HG03521 (cell line): ENCODE results near the gene INSIG2.

Experiments used
- ATAC-seq: cut with Tn5 transposase; IDR thresholded peaks from one replicate; pipeline ENCODE4 v1.9.1; 2021; ENCODE audit warnings: mild to moderate bottlenecking, moderate library complexity; ENCODE audit not compliant: unreplicated experiment

INSIG2 gene

GRCh38 chr2:118124288-118124891 is 36.1 kb downstream of the INSIG2 start:
- no peak for ATAC-seq

- no peak for ATAC-seq
Measured at GRCh38 chr2:118127250-118127649, 39.0 kb downstream of the INSIG2 start.

- ATAC-seq, result no peak
Measured at GRCh38 chr2:118128826-118129225, 40.6 kb downstream of the INSIG2 start.

DNA sequence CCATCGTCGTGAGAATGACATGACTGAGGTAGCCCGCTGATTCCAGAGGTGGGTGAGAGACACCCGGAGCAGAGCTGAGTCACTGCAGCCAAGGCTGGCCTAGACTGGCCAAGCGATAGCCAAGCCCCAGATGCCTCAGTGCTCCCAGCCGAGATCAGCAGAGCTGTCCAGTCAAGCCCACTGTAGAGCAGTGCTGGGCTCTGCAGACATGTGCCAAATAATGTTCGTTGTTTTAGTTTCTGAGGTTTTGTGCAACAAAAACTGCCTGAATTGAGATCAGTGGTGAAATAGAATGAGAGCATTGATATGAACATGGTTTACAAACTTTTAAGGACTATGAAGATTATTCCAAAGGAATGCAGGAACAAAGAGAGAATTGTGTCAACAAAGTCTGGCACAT is 42.1 kb downstream of the INSIG2 start:
- ATAC-seq, result no peak

GRCh38 chr2:118131771-118132170 is 43.5 kb downstream of the INSIG2 start:
- ATAC-seq, result no peak

GRCh38 chr2:118133916-118134315 is 45.6 kb downstream of the INSIG2 start:
- ATAC-seq, result no peak

DNA sequence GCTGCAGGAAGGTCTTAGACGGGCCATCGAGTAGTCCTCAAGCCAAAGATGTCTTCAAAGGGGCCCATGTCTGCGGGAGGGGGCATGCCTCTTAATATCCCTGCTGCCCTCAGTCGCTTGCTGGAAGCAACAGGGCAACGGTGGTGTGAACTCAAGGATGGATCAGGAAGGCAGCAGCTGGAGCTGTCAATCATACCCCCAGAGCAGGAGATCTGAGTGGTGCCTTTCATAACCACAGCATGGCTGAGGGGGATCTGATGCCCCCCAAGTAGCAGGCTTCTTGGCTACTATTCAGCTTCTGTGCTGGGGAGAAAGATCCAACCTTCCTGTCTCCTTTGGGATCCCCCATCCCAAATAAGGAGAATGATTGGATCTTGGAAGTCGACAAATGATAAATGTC is 46.4 kb downstream of the INSIG2 start:
- no peak for ATAC-seq

GRCh38 chr2:118145207-118145606 is 56.9 kb downstream of the INSIG2 start:
- no peak for ATAC-seq

DNA sequence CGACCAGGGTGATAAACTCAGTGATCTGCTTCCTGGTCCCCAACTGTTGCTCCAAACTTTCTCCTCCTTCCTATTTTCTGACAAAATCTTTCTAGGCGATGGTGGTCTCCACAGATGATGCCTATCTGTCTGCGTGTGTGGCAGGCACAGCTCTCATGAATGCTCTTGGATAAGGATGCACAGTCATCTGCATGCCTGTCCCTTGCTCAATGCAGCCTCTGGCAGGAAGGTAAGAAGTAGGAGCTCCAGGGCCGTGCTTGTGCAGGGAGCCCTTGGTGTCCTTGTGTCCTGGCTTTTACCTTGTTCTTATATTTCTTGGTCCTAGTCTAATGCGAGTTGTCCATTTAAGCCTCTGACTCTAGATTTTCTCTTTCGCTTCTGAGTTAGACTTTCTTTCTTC is 57.5 kb downstream of the INSIG2 start:
- ATAC-seq, result no peak

DNA sequence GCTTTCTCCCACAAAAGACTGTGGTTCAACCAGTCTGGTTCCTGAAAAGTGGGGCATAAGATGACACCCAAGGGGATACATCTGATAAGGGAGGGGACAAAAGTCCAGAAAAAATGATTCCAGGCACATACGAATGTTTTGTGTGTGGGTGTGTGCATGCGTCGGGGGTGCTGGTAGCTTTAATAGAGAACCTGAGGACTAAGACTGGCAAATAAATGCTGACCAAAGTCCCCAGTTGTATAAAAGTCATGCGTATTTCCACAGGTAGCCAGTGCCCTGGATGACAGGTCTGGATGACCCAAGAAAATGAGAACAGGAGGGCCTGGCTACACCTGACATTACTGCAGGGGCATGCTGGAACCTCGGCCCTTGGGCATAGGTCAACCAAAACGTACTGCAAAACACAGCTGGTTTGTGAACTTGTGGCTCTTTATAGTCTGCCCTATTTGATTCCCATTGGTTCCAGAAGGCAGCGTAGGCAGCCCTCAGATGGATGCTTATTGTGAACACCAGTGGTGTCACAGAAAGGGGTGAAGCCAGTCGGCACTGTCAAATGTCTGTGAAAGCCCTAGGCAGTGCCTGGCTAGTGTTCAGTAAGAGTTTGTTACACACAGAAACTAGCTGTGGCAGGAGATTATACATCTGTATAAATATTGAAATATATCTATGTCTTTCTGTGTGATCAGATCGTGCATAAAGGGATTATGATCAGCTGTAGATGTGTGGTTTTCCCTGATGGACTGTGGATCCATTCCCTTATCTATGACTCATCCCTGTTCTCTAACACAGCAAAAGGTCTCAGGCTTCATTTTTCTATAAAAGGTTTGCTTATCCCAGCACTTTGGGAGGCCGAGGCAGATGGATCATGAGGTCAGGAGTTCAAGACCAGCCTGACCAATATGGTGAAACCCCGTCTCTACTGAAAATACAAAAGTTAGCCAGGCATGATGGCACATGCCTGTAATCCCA is 58.3 kb downstream of the INSIG2 start:
- no peak for ATAC-seq

GRCh38 chr2:118148133-118148532 is 59.9 kb downstream of the INSIG2 start:
- no peak for ATAC-seq

- no peak for ATAC-seq
Measured at GRCh38 chr2:118148809-118149208, 60.5 kb downstream of the INSIG2 start.

DNA sequence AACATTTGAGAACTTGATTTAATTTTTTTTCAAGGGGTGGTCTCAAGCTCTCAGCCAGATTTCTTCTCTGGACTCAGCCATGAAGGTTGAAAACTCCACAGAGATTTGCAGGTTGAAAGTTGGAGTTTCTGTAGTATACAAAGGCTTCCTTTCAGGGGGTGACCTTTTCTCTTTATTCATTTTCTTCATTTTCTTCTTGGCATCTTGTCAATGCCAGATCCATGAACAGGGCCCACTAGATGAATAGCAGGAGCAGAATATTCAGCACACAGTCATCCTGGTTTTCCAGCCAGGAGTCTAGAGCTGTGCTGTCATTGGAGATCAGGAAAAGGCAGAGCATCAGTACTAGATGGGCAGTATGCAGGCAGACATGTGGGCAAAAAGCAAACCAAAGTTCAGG is 62.0 kb downstream of the INSIG2 start:
- ATAC-seq, result no peak

- no peak for ATAC-seq
Measured at GRCh38 chr2:118151831-118152230, 63.6 kb downstream of the INSIG2 start.

GRCh38 chr2:118153433-118153832 is 65.2 kb downstream of the INSIG2 start:
- ATAC-seq, result no peak

DNA sequence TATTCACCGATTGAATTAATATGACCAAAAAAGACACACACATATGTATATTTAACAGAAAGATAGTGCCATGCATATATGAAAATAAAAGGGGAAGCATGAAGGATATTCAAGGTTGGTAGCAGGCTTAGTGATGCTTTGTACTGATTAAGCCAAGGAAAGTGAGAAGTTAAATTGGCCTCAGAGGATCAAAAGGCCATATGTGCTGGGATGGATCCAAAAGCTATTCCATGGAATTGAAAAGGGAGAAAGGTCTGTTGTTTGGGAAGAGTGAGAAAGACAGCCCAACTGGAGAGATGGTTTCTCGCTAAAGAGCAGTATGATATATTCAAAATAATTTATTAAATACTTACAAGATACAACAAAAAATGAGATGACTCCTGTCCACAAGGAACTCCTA is 65.9 kb downstream of the INSIG2 start:
- ATAC-seq, result no peak
